CD4-positive, CD25-positive, alpha-beta regulatory T cell (primary cell): Measurements from ENCODE around the gene RDH8. TPM values are rescaled to one million over a fixed set of nuclear protein-coding genes. Genes with fewer than 3 reads are reported as not detected.
"Not testable (repeated sequence)": the region's sequence is repeated elsewhere in the genome, so short reads cannot be mapped to it uniquely, and the experiment has no call there.

ENCODE experiments used
- ATAC-seq, 2 donors: fragments of 150-1000 bp; cut with Tn5 transposase; one replicate each; pipeline ENCODE4 v1.10.0; 2021; ENCODE audit warnings: low read depth in 2 of 2, moderate number of reproducible peaks in 2 of 2, moderate library complexity in 1 of 2
- DNase-seq, 3 donors: peaks; one replicate each; pipeline versions ENCODE4 v3.0.0 to v3.0.0-alpha.2; 2012 to 2022; ENCODE audit warnings: mixed read lengths in 1 of 3
- H3K27ac ChIP-seq: one replicate; pipeline ENCODE4 v1.7.0; 2013; ENCODE audit warnings: mild to moderate bottlenecking, low read length; ENCODE audit not compliant: insufficient read depth, poor library complexity, severe bottlenecking
- H3K27me3 ChIP-seq: one replicate; pipeline ENCODE4 v1.7.0; 2013; ENCODE audit warnings: low read length; ENCODE audit not compliant: control insufficient read depth, insufficient read depth
- H3K36me3 ChIP-seq: one replicate; pipeline ENCODE4 v1.7.0; 2013; ENCODE audit warnings: mild to moderate bottlenecking, low read length, moderate library complexity; ENCODE audit not compliant: control insufficient read depth, insufficient read depth
- H3K4me1 ChIP-seq: 2 replicates; pipeline ENCODE4 v1.7.0; 2013; ENCODE audit warnings: mild to moderate bottlenecking, low read length; ENCODE audit not compliant: insufficient read depth, control insufficient read depth, poor library complexity, severe bottlenecking
- H3K4me3 ChIP-seq: one replicate; pipeline ENCODE4 v1.7.0; 2013; ENCODE audit warnings: low read depth, mild to moderate bottlenecking, low read length, moderate library complexity
- H3K9me3 ChIP-seq, 2 experiments: 1 replicate in 1 of 2; 2 replicates in 1 of 2; pipeline ENCODE4 v1.7.0; 2013; ENCODE audit warnings: low read length in 2 of 2, mild to moderate bottlenecking in 1 of 2, moderate library complexity in 1 of 2; ENCODE audit not compliant: control insufficient read depth in 2 of 2
- H3K27ac Mint-ChIP-seq, 3 donors: one replicate each; pipeline ENCODE4 v1.8.0; 2020 to 2022; ENCODE audit warnings: mild to moderate bottlenecking in 3 of 3, mixed read lengths in 3 of 3, moderate library complexity in 2 of 3
- H3K27me3 Mint-ChIP-seq: one replicate; pipeline ENCODE4 v1.8.0; 2022; ENCODE audit warnings: mild to moderate bottlenecking, mixed read lengths
- H3K36me3 Mint-ChIP-seq: one replicate; pipeline ENCODE4 v1.8.0; 2020; ENCODE audit warnings: mixed read lengths
- H3K4me1 Mint-ChIP-seq, 4 donors: one replicate each; pipeline ENCODE4 v1.8.0; 2020 to 2022; ENCODE audit warnings: mixed read lengths in 4 of 4, mild to moderate bottlenecking in 1 of 4
- H3K4me3 Mint-ChIP-seq, 4 donors: one replicate each; pipeline ENCODE4 v1.8.0; 2020 to 2022; ENCODE audit warnings: mild to moderate bottlenecking in 4 of 4, mixed read lengths in 4 of 4, moderate library complexity in 3 of 4
- H3K9me3 Mint-ChIP-seq, 7 donors: one replicate each; pipeline ENCODE4 v1.8.0; 2020 to 2022; ENCODE audit warnings: mixed read lengths in 7 of 7, mild to moderate bottlenecking in 3 of 7, moderate library complexity in 2 of 7
- polyA plus RNA-seq, 4 donors: library from polyadenylated mRNA; unstranded; fragments of 300-500 nt; fragmentation: Illumina TruSeq; gene quantifications; one replicate each; pipeline ENCODE4 v1.2.3, GENCODE V29; 2021
- total RNA-seq: library from RNA; stranded (reverse); gene quantifications from one replicate; pipeline ENCODE4 v1.2.3, GENCODE V29; 2022

The RDH8 gene
- total and polyA plus RNA-seq, 5 donors from 2014 or later, result not detected

- not testable (repeated sequence) for ATAC-seq, H3K4me3 ChIP-seq, H3K36me3 ChIP-seq, H3K9me3 ChIP-seq, DNase-seq, H3K27me3 ChIP-seq, H3K4me1 Mint-ChIP-seq, H3K4me3 Mint-ChIP-seq, H3K9me3 Mint-ChIP-seq, H3K27ac ChIP-seq, H3K36me3 Mint-ChIP-seq, H3K4me1 ChIP-seq
- peaks cover 20% of the 10 kb centered on the region for H3K27me3 Mint-ChIP-seq
- peak overlapping the region in 1 of 3 donors; percentile 61 for H3K27ac Mint-ChIP-seq
These were observed 9.8 kb downstream of the RDH8 start for GRCh38 chr19:10023096-10023495.

- H3K27me3 ChIP-seq, result peaks cover 7% of the 10 kb centered on the region
- H3K4me1 Mint-ChIP-seq, result peaks cover 0 to 5% (median 2%) of the 10 kb centered on the region in 4 donors
- ATAC-seq (no peak), DNase-seq (no peak)
- no peak overlapping the region for H3K27ac ChIP-seq
- H3K27me3 Mint-ChIP-seq, result peaks cover 16% of the 10 kb centered on the region
- H3K36me3 Mint-ChIP-seq, result no peaks in the 10 kb centered on the region
- H3K9me3 Mint-ChIP-seq, result no peaks in the 10 kb centered on the region
- H3K36me3 ChIP-seq, result no peaks in the 10 kb centered on the region
- H3K4me1 ChIP-seq, result peaks cover 6% of the 10 kb centered on the region
- no peak overlapping the region for H3K27ac Mint-ChIP-seq
- no peaks in the 10 kb centered on the region for H3K9me3 ChIP-seq
- H3K4me3 ChIP-seq, result no peak overlapping the region
- H3K4me3 Mint-ChIP-seq, result no peak overlapping the region
These were observed 13.5 kb downstream of the RDH8 start for GRCh38 chr19:10026744-10027143.

DNA sequence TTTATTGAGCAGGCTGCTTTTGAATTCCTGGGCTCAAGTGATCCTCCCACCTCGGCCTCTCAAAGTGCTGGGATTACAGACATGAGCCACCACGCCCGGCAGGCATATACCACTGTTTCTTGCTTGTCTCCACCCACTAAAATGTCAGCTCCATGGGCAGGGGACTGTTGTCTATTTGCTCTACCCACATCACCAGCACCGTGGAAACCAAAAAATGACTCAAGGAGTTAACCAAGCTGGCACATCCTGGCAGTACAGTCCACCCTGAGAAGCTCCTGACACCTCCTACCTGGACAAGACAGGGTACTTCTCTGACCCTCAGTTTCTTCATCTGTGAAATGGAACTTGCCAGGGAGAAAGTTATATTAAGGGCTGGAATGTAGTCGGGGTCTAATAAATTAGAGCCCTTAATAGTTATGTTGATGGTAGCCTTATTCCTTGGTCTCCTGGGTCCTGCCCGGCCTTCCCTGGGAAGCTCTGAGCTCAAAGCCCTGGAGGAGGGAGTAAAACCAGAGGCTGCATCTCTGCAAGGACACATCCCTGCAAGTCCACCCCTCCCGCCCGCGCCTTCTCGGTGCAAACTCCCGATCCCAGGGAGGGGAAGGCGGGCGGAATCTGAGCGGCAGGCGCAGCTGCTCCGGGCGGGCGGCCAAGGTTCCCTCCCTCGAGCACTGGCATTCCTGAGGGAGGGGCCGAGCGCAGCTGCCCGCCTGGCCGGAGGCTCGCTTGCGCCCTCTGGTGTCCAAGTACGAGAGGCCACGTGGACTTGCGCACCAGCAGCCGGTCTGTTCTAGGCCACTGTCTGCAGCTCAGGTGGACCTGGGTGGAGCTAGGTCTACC, 14.1 kb downstream of the RDH8 start:
- Mint-ChIP-seq H3K9me3 (no peaks in the 10 kb centered on the region), H3K4me1 (peaks cover 0 to 5% (median 2%) of the 10 kb centered on the region in 4 donors), H3K27me3 (peaks cover 22% of the 10 kb centered on the region), H3K36me3 (no peaks in the 10 kb centered on the region), H3K4me3 (no peak overlapping the region), H3K27ac (peak overlapping the region in 1 of 3 donors; percentile 55)
- Histone ChIP-seq H3K4me1 (peaks cover 6% of the 10 kb centered on the region), H3K4me3 (no peak overlapping the region), H3K27ac (no peak overlapping the region), H3K36me3 (no peaks in the 10 kb centered on the region), H3K27me3 (peaks cover 7% of the 10 kb centered on the region), H3K9me3 (no peaks in the 10 kb centered on the region)
- ATAC-seq, result peak; percentile 31 to 76
- DNase-seq, result peak; percentile 45 to 69 (median 64)

DNA sequence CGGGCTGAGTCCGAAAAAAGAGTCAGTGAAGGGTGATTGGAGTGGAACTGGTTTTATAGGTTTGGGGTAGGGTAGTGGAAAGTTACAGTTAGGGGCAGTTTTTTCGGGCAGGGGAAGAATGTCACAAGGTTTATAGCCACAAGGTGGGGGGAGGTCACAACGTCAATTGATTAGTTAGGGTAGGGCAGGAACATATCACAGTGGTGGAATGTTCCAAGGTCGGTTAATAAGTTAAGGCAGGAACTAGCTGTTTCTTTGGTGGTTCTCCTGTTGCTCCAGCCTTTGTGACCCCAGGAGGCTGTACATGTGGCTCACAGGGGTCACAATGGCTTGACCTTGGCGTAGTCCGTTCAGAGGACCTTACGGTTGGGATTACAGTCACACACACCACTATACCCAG, 20.3 kb downstream of the RDH8 start:
- no peaks in the 10 kb centered on the region for H3K4me1 Mint-ChIP-seq
- H3K36me3 Mint-ChIP-seq, result no peaks in the 10 kb centered on the region
- H3K27me3 Mint-ChIP-seq, result peaks cover 37% of the 10 kb centered on the region
- H3K27ac Mint-ChIP-seq, result no peak overlapping the region
- Histone ChIP-seq H3K9me3 (no peaks in the 10 kb centered on the region), H3K36me3 (no peaks in the 10 kb centered on the region), H3K4me3 (no peak overlapping the region), H3K27ac (no peak overlapping the region), H3K27me3 (peaks cover 2% of the 10 kb centered on the region), H3K4me1 (no peaks in the 10 kb centered on the region)
- H3K9me3 Mint-ChIP-seq, result no peaks in the 10 kb centered on the region
- no peak for DNase-seq
- peak overlapping the region in 1 of 4 donors; percentile 57 for H3K4me3 Mint-ChIP-seq
- ATAC-seq, result no peak

GRCh38 chr19:10036601-10037071, 23.4 kb downstream of the RDH8 start:
- Mint-ChIP-seq H3K4me1 (no peaks in the 10 kb centered on the region), H3K4me3 (no peak overlapping the region), H3K36me3 (no peaks in the 10 kb centered on the region), H3K9me3 (peaks cover 0 to 5% (median 0%) of the 10 kb centered on the region in 7 donors), H3K27me3 (peaks cover 55% of the 10 kb centered on the region), H3K27ac (no peak overlapping the region)
- Histone ChIP-seq H3K27ac (no peak overlapping the region), H3K4me1 (no peaks in the 10 kb centered on the region), H3K27me3 (no peaks in the 10 kb centered on the region), H3K36me3 (no peaks in the 10 kb centered on the region), H3K9me3 (no peaks in the 10 kb centered on the region), H3K4me3 (no peak overlapping the region)
- DNase-seq (no peak), ATAC-seq (no peak)

GRCh38 chr19:10037367-10037766, 24.1 kb downstream of the RDH8 start:
- H3K4me3 Mint-ChIP-seq, result no peak overlapping the region
- H3K4me3 ChIP-seq, result no peak overlapping the region
- H3K9me3 ChIP-seq, result no peaks in the 10 kb centered on the region
- H3K27ac ChIP-seq, result no peak overlapping the region
- no peaks in the 10 kb centered on the region for H3K36me3 ChIP-seq
- DNase-seq (no peak), ATAC-seq (no peak)
- no peaks in the 10 kb centered on the region for H3K4me1 ChIP-seq
- no peaks in the 10 kb centered on the region for H3K4me1 Mint-ChIP-seq
- peaks cover 2% of the 10 kb centered on the region for H3K27me3 ChIP-seq
- peaks cover 49% of the 10 kb centered on the region for H3K27me3 Mint-ChIP-seq
- no peaks in the 10 kb centered on the region for H3K36me3 Mint-ChIP-seq
- H3K9me3 Mint-ChIP-seq, result peaks cover 0 to 5% (median 0%) of the 10 kb centered on the region in 7 donors
- H3K27ac Mint-ChIP-seq, result no peak overlapping the region

- H3K27ac ChIP-seq, result no peak overlapping the region
- H3K36me3 ChIP-seq, result no peaks in the 10 kb centered on the region
- no peaks in the 10 kb centered on the region for H3K4me1 ChIP-seq
- Mint-ChIP-seq H3K9me3 (peaks cover 0 to 5% (median 0%) of the 10 kb centered on the region in 7 donors), H3K27me3 (peaks cover 46% of the 10 kb centered on the region), H3K4me3 (no peak overlapping the region), H3K36me3 (no peaks in the 10 kb centered on the region), H3K27ac (no peak overlapping the region), H3K4me1 (no peaks in the 10 kb centered on the region)
- DNase-seq (no peak), ATAC-seq (no peak)
- no peaks in the 10 kb centered on the region for H3K9me3 ChIP-seq
- H3K4me3 ChIP-seq, result no peak overlapping the region
- peaks cover 2% of the 10 kb centered on the region for H3K27me3 ChIP-seq
These were observed 24.5 kb downstream of the RDH8 start for GRCh38 chr19:10037809-10038208.
